H7 (cell line): Measurements from ENCODE around the gene CLEC18A. TPM values are rescaled to one million over a fixed set of nuclear protein-coding genes. Genes with fewer than 3 reads are reported as not detected.
"Not testable (repeated sequence)": the region's sequence is repeated elsewhere in the genome, so short reads cannot be mapped to it uniquely, and the experiment has no call there.

Experiments used
- DNase-seq: peaks from one replicate; pipeline ENCODE4 v3.0.0; 2012
- H3K27me3 ChIP-seq: 2 replicates; pipeline ENCODE4 v1.6.0; 2011; ENCODE audit warnings: mild to moderate bottlenecking, low read length; ENCODE audit not compliant: control insufficient read depth, insufficient read depth
- H3K36me3 ChIP-seq: replicated peaks from 2 replicates; pipeline ENCODE4 v1.5.1; 2011; ENCODE audit warnings: low read length; ENCODE audit not compliant: control insufficient read depth, insufficient read depth
- H3K4me3 ChIP-seq: 2 replicates; pipeline ENCODE4 v1.5.1; 2011; ENCODE audit warnings: low read depth, mild to moderate bottlenecking, control low read depth, low read length, moderate library complexity; ENCODE audit not compliant: insufficient read depth
- total RNA-seq: library from RNA; depleted of rRNA; stranded (reverse); fragments of >200 nt; shearing (Covaris generic); gene quantifications from 2 replicates; pipeline ENCODE4 v1.2.3, GENCODE V29; 2014; rRNA removed

CLEC18A gene
- total RNA-seq, 1 experiment from 2014 or later, result not detected

DNA sequence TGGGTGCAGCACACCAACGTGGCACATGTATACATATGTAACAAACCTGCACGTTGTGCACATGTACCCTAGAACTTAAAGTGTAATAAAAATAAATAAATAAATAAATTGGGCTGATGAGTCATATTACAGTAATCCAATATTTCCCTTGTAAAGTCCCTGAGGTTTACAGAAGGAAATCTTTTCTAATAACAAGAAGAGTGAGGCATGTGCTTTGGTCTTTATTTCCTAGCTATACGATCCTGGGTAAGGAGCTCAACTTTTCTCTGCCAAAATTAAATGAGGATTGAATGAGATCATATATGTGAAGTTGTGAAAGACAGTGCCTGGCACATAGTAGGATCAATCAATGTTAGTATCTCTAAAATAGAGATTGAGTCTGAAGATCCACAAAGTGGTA lies 57.5 kb downstream of the CLEC18A start:
- not testable (repeated sequence) for H3K27me3 ChIP-seq, H3K4me3 ChIP-seq, H3K36me3 ChIP-seq, DNase-seq

DNA sequence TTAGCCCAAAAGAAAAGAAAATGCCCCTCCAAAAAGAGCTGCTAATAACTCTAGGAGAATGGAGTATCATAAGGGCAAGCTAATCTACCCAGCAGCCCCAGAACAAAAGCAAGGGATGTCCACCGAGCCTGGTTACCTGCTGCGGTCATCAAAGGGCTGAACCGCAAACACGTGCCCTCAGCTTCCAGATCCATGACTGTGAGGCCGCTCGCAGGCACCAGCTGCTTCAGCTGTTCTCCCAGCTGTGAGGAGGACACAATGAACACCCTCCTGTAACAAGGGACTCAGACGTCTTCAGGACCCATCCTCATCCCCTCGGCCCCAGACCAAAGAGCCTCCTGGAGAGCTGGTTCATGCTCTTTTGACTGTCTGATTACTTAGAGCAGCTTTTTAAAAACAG lies 59.5 kb downstream of the CLEC18A start:
- not testable (repeated sequence) for H3K36me3 ChIP-seq, H3K4me3 ChIP-seq, H3K27me3 ChIP-seq, DNase-seq

DNA sequence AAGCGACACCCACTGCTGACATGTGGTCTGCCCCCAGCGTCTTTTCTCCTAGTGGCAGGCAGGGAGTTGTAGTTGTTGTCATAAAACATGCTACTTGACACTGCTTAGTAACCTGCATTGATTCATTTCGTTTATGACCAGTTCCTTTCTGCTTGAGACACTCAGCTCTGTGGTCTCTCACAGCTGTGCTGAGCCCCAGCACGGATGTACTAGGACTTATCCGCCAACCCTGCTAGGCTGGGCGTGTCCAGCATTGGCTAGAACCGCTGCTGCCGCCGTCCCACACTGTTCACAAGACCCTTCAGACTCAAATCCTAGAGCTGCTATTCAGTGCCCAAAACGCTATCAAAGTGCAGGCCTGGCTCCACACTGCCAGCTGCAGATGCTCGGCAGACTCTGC lies 60.0 kb downstream of the CLEC18A start:
- H3K36me3 ChIP-seq, DNase-seq, H3K4me3 ChIP-seq, H3K27me3 ChIP-seq: not testable (repeated sequence)

DNA sequence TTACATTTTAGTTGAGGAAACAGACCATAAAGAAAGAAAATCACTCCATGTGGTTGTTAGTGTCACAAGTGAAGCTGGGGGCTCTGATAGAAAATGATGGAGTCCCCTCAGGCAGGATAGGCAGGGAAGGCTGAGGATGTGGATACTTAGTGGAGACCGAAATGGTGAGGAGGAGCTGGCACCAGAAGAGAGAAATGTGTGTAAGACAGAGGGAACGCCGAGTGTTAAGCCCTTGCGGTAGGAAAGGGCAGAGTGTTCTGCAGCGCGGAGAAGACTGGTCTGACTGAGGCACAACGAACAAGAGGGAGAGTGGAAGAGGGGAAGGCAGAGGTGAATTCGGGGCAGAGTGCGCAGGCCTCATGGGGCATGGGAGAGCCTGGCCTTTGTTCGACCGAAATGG lies 61.2 kb downstream of the CLEC18A start:
- H3K27me3 ChIP-seq, H3K36me3 ChIP-seq, H3K4me3 ChIP-seq, DNase-seq: not testable (repeated sequence)

DNA sequence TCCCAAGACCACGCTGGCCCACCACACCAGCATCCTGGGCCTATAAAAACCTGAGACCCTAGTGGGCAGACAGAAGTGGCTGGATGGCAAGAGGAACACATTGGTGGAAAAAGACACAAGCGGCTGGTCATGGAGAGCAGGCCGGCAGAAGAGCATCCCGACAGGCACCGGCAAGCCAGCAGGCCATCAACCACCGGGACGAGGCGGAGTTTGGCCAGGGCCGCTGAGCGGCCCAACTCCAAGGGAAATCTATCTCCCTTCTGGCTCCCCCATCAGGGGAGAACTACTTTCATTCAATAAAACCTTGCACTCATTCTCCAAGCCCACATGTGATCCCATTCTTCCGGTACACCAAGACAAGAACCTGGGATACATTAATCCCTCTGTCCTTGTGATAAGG lies 61.8 kb downstream of the CLEC18A start:
- peak; percentile 11 for DNase-seq
- H3K36me3 ChIP-seq, H3K27me3 ChIP-seq, H3K4me3 ChIP-seq: not testable (repeated sequence)

Other genes starting within 250 kb of the CLEC18A start
- 145 and 229 TPM in 2 replicates for gene NQO1, start 224.8 kb upstream of the CLEC18A start, total RNA-seq
- gene NOB1, start 196.4 kb upstream of the CLEC18A start, total RNA-seq, result 43.4 and 65.0 TPM in 2 replicates
- 25.1 and 28.3 TPM in 2 replicates for gene WWP2, start 189.0 kb upstream of the CLEC18A start, total RNA-seq
- 11.8 and 14.9 TPM in 2 replicates for gene PDPR, start 163.0 kb downstream of the CLEC18A start, total RNA-seq
- gene CLEC18C, start 222.5 kb downstream of the CLEC18A start, total RNA-seq, result 0.07 and 0.35 TPM in 2 replicates